Calu3 (cell line): ENCODE measurements around the gene CERK. TPM values are rescaled to one million over a fixed set of nuclear protein-coding genes. Genes with fewer than 3 reads are reported as not detected.

ENCODE experiments used
- BruUV-seq: library from RNA; stranded (reverse); fragments of 400-500 nt; replicated peaks from 2 replicates; lab custom pipeline; 2021; lab: Mats Ljungman, UMichigan
- CTCF ChIA-PET: fragments of 300-600 bp; sonication (Branson Sonifier 250); formaldehyde crosslinking; loops from one replicate; lab custom pipeline; 2022; ENCODE audit warnings: antibody characterized with exemption; lab: Charles Lee
- DNase-seq: peaks from one replicate; pipeline ENCODE4 v3.0.0; 2022
- H3K27ac Mint-ChIP-seq: one replicate; pipeline ENCODE4 v1.8.0; 2022; ENCODE audit warnings: mixed read lengths; ENCODE audit not compliant: unreplicated experiment
- H3K27me3 Mint-ChIP-seq: one replicate; pipeline ENCODE4 v1.8.0; 2022; ENCODE audit warnings: mixed read lengths; ENCODE audit not compliant: unreplicated experiment
- H3K36me3 Mint-ChIP-seq: one replicate; pipeline ENCODE4 v1.8.0; 2022; ENCODE audit warnings: mild to moderate bottlenecking, moderate library complexity, mixed read lengths; ENCODE audit not compliant: insufficient read depth, unreplicated experiment
- H3K4me1 Mint-ChIP-seq: one replicate; pipeline ENCODE4 v1.8.0; 2022; ENCODE audit warnings: mild to moderate bottlenecking, low read depth, mixed read lengths; ENCODE audit not compliant: unreplicated experiment
- H3K4me3 Mint-ChIP-seq: one replicate; pipeline ENCODE4 v1.8.0; 2022; ENCODE audit warnings: mild to moderate bottlenecking, low read depth, moderate library complexity, mixed read lengths; ENCODE audit not compliant: unreplicated experiment
- H3K9me3 Mint-ChIP-seq: one replicate; pipeline ENCODE4 v1.8.0; 2022; ENCODE audit warnings: low read depth, mixed read lengths; ENCODE audit not compliant: unreplicated experiment
- CTCF ChIP-seq: fragments of 200-600 bp; IDR thresholded peaks from one replicate; pipeline ENCODE4 v1.8.0; 2022; ENCODE audit warnings: antibody characterized with exemption; ENCODE audit not compliant: unreplicated experiment
- intact Hi-C: fragments of 100-400 bp; cut with micrococcal nuclease; formaldehyde crosslinking; loops from one replicate; pipeline ENCODE4 v1.10.0; 2022; ENCODE audit not compliant: unreplicated experiment
- total RNA-seq: library from RNA; stranded (reverse); gene quantifications from 2 replicates; pipeline ENCODE4 v1.2.3, GENCODE V29; 2022

CERK gene
- total RNA-seq, 1 experiment from 2014 or later: 25.0 TPM

DNA sequence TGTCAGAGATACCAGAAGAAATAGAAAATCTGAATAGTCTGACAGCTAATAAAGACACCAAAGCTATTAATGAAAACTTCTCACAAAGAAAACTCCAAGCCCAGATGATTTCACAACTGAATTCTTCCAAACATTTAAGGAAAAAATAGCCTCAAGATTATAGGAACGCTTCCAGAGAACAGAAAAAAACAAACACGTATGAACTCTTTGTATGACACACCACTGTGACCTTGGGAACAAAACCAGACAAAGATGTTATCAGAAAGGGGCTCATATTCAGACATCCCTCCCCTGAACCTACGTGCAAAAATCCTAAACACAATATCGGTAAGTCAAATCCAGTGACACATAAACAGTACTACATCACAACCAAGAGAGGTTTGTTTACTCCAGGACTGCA is 23.5 kb downstream of the CERK start:
- Mint-ChIP-seq H3K4me1 (no peaks in the 10 kb centered on the region), H3K9me3 (no peaks in the 10 kb centered on the region), H3K27me3 (no peaks in the 10 kb centered on the region), H3K4me3 (no peak overlapping the region), H3K36me3 (peaks cover 17% of the 10 kb centered on the region), H3K27ac (no peak overlapping the region)
- intact Hi-C loops: no loop called here
- CTCF ChIA-PET: no interaction called here
- BruUV-seq: no TSS peak
- DNase-seq: no peak
- no peak for TF ChIP-seq CTCF

GRCh38 chr22:46712288-46712687 is 25.8 kb downstream of the CERK start:
- intact Hi-C loops: no loop called here
- DNase-seq: no peak
- Mint-ChIP-seq H3K4me3 (no peak overlapping the region), H3K27me3 (no peaks in the 10 kb centered on the region), H3K36me3 (peaks cover 15% of the 10 kb centered on the region), H3K27ac (no peak overlapping the region), H3K9me3 (no peaks in the 10 kb centered on the region), H3K4me1 (no peaks in the 10 kb centered on the region)
- BruUV-seq: no TSS peak
- TF ChIP-seq CTCF: no peak
- CTCF ChIA-PET: interaction anchor here (0.6 kb wide), 1 partner anchor 12 kb away, joined by 3 read pairs; no protein-coding TSS in a partner anchor

DNA sequence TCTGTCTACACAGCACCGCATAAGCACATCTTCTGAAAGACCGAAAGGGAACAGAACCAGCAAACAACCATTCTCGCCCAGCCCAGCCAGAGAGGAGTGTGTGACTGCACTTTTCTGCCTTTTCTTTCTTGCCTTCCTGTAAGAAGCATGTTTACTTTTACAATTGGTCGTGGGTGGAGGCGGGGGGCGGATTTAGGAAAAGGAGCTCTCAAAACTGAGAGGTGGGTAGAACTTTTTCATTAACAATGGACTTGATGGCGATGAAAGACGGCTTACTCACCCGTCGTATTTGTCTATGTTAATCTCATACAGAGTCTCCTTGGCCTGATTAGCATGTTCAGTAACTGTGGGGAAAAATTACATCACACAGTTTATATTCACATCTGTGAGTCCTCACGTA is 27.2 kb downstream of the CERK start:
- CTCF ChIA-PET: no interaction called here
- no peak for TF ChIP-seq CTCF
- intact Hi-C loops: no loop called here
- no peak overlapping the region for H3K4me3 Mint-ChIP-seq
- no peaks in the 10 kb centered on the region for H3K9me3 Mint-ChIP-seq
- H3K36me3 Mint-ChIP-seq: peaks cover 16% of the 10 kb centered on the region
- no TSS peak for BruUV-seq
- H3K27ac Mint-ChIP-seq: no peak overlapping the region
- H3K27me3 Mint-ChIP-seq: no peaks in the 10 kb centered on the region
- DNase-seq: no peak
- no peaks in the 10 kb centered on the region for H3K4me1 Mint-ChIP-seq

DNA sequence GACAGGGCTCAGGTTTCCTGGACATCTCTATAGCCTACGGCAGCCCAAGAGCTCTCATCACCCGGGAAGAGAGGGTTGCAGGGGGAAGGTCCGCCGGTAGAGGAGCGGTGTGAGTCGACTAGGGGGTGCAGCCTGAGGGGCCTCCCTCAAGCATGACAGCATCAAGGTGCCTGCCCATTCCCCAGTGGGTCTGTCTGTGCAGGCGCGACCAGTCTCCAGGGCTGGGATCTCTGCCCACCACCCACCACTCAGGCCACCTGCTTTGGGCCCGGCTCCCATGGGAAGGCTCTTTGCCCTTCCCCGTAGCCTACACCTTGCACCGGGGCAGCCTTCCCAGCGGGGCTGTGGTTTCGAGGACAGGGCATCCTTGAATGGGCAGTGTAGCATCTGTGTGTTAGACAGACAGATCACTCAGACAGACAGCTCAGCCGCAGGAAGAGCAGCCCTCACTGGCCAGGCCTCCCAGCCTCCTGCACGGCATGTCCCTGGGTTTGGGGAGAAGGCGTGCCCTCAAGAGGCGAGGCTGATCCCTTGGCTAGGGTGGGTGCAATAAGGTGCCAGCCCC is 29.2 kb downstream of the CERK start:
- Mint-ChIP-seq H3K36me3 (peaks cover 20% of the 10 kb centered on the region), H3K27me3 (no peaks in the 10 kb centered on the region), H3K4me1 (no peaks in the 10 kb centered on the region), H3K27ac (no peak overlapping the region), H3K9me3 (no peaks in the 10 kb centered on the region), H3K4me3 (no peak overlapping the region)
- no TSS peak for BruUV-seq
- intact Hi-C loops: no loop called here
- CTCF ChIA-PET: no interaction called here
- no peak for TF ChIP-seq CTCF
- no peak for DNase-seq
